ENCODE measurements around the gene NETO2.

DNA sequence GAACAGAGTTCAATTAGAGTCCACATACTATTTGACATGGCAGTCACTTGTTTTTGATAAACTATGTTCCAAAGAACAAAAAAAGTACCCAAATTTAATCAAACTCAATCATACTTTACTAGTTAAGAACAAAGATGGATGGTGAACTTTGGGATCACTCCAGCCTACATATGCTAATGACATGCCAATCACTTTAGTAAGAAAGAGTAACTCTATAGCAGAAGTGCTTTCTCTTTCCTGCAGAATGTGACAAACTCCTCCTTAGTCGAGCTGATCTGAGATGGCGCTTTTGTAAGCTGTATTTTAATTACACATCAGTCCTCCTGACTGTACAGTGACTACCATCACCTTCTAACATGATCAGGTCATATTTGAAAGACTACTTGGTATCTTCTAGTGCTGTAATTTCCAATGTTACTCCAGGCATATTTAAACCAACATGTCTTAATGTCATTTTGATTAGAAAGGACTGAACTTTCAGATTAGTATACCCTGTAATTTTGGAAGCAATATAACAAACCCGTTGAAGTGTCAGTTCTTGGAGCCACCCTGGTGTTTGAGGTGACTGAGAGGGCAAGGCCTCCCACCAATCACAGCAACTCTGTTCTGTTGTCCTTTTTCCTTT, 4.1 kb downstream of the NETO2 start:
- TF ChIP-seq, protein P1, sequence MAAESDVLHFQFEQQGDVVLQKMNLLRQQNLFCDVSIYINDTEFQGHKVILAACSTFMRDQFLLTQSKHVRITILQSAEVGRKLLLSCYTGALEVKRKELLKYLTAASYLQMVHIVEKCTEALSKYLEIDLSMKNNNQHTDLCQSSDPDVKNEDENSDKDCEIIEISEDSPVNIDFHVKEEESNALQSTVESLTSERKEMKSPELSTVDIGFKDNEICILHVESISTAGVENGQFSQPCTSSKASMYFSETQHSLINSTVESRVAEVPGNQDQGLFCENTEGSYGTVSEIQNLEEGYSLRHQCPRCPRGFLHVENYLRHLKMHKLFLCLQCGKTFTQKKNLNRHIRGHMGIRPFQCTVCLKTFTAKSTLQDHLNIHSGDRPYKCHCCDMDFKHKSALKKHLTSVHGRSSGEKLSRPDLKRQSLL (tag by site-specific recombination; IDR thresholded peaks at IDR 0.05) = no peak
- TF ChIP-seq ZNF426 (tag by site-specific recombination; IDR thresholded peaks at IDR 0.05) = no peak
- TF ChIP-seq OVOL3 (tag by site-specific recombination; IDR thresholded peaks at IDR 0.05) = no peak
- no peak for TF ChIP-seq ZFP3 (tag by site-specific recombination; IDR thresholded peaks at IDR 0.05; ENCODE audit: low read depth)
- TF ChIP-seq, protein P2, sequence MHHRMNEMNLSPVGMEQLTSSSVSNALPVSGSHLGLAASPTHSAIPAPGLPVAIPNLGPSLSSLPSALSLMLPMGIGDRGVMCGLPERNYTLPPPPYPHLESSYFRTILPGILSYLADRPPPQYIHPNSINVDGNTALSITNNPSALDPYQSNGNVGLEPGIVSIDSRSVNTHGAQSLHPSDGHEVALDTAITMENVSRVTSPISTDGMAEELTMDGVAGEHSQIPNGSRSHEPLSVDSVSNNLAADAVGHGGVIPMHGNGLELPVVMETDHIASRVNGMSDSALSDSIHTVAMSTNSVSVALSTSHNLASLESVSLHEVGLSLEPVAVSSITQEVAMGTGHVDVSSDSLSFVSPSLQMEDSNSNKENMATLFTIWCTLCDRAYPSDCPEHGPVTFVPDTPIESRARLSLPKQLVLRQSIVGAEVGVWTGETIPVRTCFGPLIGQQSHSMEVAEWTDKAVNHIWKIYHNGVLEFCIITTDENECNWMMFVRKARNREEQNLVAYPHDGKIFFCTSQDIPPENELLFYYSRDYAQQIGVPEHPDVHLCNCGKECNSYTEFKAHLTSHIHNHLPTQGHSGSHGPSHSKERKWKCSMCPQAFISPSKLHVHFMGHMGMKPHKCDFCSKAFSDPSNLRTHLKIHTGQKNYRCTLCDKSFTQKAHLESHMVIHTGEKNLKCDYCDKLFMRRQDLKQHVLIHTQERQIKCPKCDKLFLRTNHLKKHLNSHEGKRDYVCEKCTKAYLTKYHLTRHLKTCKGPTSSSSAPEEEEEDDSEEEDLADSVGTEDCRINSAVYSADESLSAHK (tag by site-specific recombination; IDR thresholded peaks at IDR 0.05) = no peak
- 0 out of 2 replicates have a peak, but pooled peaks have one; percentile 20 for TF ChIP-seq FEZF1 (tag by site-specific recombination; IDR thresholded peaks at IDR 0.05)
